NCI-H2029 (cell line): ENCODE measurements around the gene RAF1.
"Not testable (repeated sequence)": the region's sequence is repeated elsewhere in the genome, so short reads cannot be mapped to it uniquely, and the experiment has no call there.

Experiments
- DNase-seq: peaks from one replicate; lab custom pipeline; 2025; lab: John Stamatoyannopoulos, UW

Gene RAF1

GRCh38 chr3:12663936-12664908, at the start of gene RAF1:
Gene RAF1 (minus strand): TSS chr3:12664117. CDS start chr3:12618721, 45,396 bp downstream.
- peak; percentile 99 for DNase-seq

DNA sequence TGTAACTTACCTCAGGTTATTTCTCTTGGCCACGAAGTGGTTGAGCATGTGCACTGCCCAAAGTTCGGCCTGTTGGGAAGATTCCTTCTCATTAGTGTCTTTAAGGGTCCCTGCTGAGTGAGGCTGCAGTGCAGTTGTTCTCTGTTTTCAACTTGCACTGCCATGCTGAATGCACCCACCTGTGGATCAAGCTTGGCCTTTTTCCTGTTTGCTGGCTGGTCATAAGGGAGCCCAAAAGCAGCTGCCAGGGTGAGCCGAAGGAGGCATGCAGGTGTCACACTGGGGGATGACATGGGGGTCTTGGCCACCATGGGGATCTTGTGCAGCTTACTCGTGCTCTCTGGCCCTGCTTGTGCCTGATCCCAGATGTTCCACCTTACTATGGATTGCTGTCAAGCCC, 46.1 kb upstream of the RAF1 start:
- DNase-seq: no peak

- DNase-seq: no peak
Observed at GRCh38 chr3:12709334-12709733, 45.4 kb upstream of the RAF1 start.

DNA sequence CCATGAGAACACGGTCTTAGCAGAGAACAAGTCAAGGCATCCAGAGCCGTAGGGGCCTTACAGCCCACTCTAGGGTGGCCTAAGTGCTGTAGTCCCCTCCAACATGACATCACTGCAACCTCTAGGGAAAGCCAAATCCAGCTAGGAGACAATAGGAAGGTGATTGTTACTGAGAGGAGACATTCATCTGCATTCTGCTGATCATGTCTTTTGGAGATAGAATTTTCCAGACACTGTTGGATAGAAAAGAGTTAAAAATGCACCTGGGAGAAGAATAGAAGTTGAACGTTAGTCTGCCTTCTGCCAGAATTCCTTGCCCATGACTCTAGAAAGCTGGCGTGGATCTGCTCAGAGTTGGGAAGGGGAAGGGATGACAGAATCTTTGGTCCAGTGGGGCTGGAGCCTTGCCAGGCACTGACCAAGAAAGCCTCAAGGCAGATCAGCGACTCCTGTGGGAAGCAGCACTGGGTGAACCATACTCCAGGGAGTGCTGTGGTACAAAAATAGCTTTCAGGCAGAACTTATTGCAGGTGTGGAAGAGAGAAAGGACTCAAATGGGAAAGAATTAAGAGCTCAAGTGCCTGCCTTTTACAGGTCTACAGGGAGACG, 44.8 kb upstream of the RAF1 start:
- no peak for DNase-seq

DNA sequence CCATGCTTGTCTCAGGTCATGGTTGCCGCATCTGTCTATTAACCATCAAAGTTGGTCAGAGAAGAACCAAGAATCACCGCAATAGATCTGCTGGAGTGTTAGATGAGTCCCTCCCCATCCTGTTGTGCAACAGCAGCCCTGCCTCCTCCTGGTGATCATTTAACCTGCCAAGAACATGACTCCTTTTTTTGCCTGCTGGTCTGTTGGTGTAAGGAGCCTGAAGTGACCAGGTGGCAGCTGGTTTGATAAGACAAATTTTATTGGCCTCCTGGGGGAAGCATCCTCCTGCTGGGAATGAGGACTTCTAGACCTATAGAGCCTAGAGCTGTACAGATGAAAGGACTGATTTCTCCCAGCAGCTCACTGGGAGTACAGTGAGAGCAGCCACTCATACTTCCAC, 43.5 kb upstream of the RAF1 start:
- no peak for DNase-seq

DNA sequence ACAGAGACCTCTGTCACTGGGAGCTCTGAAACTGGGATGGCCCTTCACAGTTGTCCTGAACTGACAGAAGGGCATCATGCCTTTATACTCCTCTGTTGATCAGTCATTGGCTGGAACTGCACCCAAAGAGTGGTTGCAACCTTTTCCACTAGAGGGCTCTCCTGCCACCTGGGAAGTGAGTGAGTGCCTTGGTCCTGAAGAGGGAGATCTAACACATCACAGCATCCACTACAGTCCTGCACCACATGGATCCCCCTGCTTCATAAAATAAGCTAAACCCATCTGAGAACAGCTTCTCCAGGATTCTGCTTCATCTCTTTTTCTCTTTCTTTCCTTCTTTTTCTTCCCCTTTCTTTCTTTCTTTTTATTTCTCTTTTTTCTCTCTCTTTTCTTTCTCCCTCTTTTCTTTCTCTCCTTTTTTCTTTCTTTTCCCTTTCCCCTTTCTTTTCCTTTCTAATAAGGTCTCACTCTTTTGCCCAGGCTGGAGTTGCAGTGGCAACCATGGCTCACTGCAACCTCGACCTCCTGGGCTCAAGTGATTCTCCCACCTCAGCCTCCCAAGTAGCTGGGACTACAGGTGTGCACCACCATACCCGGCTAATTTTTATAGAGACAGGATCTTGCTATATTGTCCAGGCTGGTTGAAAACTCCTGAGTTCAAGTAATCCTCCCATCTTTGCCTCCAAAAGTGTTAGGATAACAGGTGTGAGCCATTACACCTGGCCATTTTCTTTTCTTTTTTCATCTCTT, 42.8 kb upstream of the RAF1 start:
- DNase-seq: peak; percentile 68

DNA sequence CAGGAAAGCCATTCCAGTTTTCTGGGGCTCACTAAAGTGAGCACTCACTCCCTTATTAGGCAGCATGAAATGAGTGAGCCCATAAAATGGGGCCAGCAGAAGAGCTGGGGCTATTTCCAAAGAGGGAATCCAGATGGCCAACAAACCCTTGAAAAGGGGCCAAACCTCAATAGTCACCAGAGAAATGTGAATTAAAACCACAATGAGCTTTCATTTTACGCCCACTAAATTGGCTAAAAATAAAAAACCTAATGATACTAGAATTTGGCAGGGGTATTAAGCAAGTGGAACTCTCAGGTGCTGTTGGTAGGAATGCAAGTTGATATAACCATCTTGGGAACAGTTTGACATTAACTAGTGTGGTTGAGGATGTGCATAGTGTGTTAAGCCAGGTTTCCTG, 42.1 kb upstream of the RAF1 start:
- no peak for DNase-seq

DNA sequence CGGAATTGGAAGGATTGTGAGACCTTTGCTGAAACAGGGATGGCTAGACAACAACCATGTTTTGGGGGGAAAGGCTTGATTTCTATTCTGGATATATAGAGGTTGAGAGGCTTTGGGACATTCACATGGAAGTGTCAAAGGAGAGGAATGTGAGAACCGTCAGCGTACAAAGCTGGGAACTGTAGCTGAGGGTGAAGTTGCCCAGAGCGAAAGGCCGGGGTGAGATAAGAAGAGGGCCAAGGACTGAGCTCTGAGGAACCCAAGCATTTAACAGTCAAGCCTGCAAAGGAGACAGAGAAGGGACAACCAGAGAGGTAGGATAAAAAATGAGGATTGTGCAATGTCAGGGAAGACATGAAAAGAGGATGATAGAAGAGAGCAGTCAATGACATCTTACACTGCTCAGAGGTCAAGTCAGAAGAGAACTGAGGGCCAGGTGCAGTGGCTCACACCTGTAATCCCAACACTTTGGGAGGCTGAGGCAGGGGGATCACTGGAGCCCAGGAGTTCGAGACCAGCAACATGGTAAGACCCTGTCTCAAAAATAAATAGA, 41.5 kb upstream of the RAF1 start:
- no peak for DNase-seq

DNA sequence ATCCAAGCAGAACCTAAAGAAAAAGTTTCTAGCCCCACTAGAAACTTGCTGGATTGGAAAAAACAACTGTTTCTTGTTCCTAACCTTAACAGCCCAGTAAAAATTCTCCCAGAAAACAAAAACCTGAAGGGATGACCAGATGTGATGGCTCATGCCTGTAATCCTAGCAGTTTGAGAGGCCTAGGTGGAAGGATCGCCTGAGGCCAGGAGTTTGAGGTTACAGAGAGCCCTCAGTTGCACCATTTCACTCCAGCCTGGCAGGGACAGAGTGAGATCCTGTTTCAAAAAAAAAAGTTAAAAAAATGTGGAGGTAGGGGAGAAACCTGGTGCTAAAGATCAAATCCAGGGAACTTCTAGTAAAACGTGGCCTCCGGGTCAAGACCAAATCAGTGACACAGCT, 38.6 kb upstream of the RAF1 start:
- DNase-seq: no peak

GRCh38 chr3:12701601-12702000, 37.7 kb upstream of the RAF1 start:
- not testable (repeated sequence) for DNase-seq

GRCh38 chr3:12700800-12701199, 36.9 kb upstream of the RAF1 start:
- no peak for DNase-seq

DNA sequence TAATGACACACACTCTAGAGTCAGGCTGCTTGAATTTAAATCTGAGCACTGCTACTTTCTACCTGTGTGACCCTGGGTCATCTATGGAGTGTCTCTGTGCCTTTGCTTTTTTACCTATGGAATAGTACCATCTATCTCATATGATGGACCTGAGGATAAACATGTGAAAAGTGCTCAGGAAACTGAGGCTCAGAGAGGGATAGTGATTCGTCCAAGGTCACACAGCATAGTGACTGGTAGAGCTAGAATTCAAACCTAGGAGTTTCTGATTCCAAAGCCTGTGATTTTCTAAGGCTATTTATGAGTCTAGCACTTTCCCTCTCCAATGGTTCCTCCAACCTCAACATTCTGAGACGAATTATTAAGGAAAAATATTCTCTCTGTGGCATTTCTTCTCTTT, 32.0 kb upstream of the RAF1 start:
- no peak for DNase-seq

- no peak for DNase-seq
Observed at GRCh38 chr3:12695112-12695511, 31.2 kb upstream of the RAF1 start.

DNA sequence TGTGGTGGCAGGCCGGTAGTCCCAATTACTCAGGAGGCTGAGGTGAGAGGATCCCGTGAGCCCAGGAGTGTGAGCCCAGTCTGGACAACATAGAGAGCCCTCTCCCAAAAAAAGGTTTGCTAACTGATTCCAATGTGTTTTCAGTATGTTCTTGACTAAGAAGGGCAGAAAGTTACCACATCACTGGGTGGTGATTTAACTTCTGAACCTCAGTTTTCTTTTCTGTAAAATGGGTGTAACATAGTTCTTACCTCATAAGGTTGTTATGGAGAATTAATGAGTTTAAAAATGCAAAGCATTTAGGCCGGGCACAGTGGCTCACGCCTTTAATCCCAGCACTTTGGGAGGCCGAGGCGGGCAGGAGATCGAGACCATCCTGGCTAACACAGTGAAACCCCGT, 28.5 kb upstream of the RAF1 start:
- no peak for DNase-seq

DNA sequence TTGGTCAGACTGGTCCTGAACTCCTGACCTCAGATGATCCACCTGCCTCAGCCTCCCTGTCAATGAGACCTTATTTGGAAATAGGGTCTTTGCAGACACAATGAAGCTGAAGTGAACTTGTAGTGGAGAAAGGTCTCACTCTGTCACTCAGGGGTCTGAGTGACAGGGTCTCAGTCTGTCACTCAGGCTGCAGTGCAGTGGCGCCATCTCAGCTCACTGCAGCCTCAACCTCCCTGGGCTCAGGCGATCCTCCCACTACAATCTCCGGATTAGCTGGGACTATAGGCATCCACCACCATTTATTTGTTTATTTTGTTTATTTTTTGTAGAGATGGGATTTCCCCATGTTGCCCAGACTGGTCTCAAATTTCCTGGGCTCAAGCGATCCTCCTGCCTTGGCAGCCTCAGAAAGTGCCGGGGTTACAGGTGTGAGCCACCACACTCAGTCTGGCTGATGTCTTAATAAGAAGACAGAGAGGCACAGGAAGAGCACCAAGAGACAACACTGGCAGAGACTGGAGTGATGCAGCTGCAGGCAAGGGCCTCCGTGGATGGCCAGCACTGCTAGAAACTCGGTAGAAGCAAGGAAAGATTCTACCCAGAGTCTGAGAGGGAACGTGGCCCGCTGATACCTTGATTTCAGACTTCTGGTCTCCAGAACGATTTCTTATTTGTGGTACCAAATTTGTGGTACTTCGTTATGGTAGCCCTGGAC, 26.2 kb upstream of the RAF1 start:
- no peak for DNase-seq

DNA sequence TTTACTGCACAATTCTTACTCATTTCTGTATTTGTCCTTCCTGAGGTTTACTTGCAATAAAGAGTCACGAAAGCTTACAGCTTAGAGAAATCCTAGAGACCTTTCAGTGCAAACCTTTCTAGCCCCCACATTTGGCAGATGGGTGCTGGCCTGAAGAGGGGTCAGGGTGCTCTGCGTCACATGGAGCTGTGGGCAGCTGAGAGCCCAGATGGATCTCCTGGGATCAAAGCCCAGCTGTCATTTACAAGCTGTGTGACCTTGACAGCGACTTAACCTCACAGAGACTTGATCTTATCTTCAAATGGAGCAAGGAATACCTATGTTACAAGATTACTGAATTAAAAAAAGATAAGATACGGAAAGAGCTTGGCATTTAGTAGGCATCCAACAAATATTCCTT, 24.0 kb upstream of the RAF1 start:
- DNase-seq: no peak

GRCh38 chr3:12686096-12686495, 22.2 kb upstream of the RAF1 start:
- no peak for DNase-seq

GRCh38 chr3:12681943-12682390, 18.1 kb upstream of the RAF1 start:
- no peak for DNase-seq

GRCh38 chr3:12681089-12681942, 17.4 kb upstream of the RAF1 start:
- DNase-seq: no peak

GRCh38 chr3:12679468-12679867, 15.6 kb upstream of the RAF1 start:
- DNase-seq: no peak

- no peak for DNase-seq
Observed at GRCh38 chr3:12677616-12678015, 13.7 kb upstream of the RAF1 start.
